GM19395 (cell line): ENCODE measurements around the gene ADAMTS9.

Experiments
- ATAC-seq: cut with Tn5 transposase; IDR thresholded peaks from one replicate; pipeline ENCODE4 v1.9.1; 2021; ENCODE audit warnings: mild to moderate bottlenecking, moderate library complexity; ENCODE audit not compliant: unreplicated experiment

Gene ADAMTS9

GRCh38 chr3:64687086-64687780, 567 bp downstream of the ADAMTS9 start:
- ATAC-seq: no peak

- no peak for ATAC-seq
Observed at GRCh38 chr3:64686446-64686908, 1.3 kb downstream of the ADAMTS9 start.

GRCh38 chr3:64685800-64686445, 1.9 kb downstream of the ADAMTS9 start:
- no peak for ATAC-seq

GRCh38 chr3:64685331-64685799, 2.4 kb downstream of the ADAMTS9 start:
- ATAC-seq: no peak

- ATAC-seq: no peak
Observed at GRCh38 chr3:64684715-64685261, 3.0 kb downstream of the ADAMTS9 start.

GRCh38 chr3:64681827-64682226, 6.0 kb downstream of the ADAMTS9 start:
- ATAC-seq: no peak

GRCh38 chr3:64681015-64681414, 6.8 kb downstream of the ADAMTS9 start:
- no peak for ATAC-seq

GRCh38 chr3:64680334-64680733, 7.5 kb downstream of the ADAMTS9 start:
- no peak for ATAC-seq

- no peak for ATAC-seq
Observed at GRCh38 chr3:64677961-64678716, 9.7 kb downstream of the ADAMTS9 start.

- ATAC-seq: no peak
Observed at GRCh38 chr3:64676831-64677230, 11.0 kb downstream of the ADAMTS9 start.

- ATAC-seq: no peak
Observed at GRCh38 chr3:64675687-64676247, 12.0 kb downstream of the ADAMTS9 start.

- ATAC-seq: no peak
Observed at GRCh38 chr3:64674591-64675076, 13.2 kb downstream of the ADAMTS9 start.

GRCh38 chr3:64673159-64673715, 14.6 kb downstream of the ADAMTS9 start:
- ATAC-seq: no peak

- no peak for ATAC-seq
Observed at GRCh38 chr3:64668582-64669510, 19.0 kb downstream of the ADAMTS9 start.

GRCh38 chr3:64667887-64668581, 19.8 kb downstream of the ADAMTS9 start:
- no peak for ATAC-seq

- no peak for ATAC-seq
Observed at GRCh38 chr3:64667138-64667537, 20.7 kb downstream of the ADAMTS9 start.

- no peak for ATAC-seq
Observed at GRCh38 chr3:64666171-64666588, 21.6 kb downstream of the ADAMTS9 start.

GRCh38 chr3:64664397-64664796, 23.4 kb downstream of the ADAMTS9 start:
- ATAC-seq: no peak

- ATAC-seq: no peak
Observed at GRCh38 chr3:64659617-64659978, 28.2 kb downstream of the ADAMTS9 start.
